Astrocyte (in vitro differentiated cells and primary cell): ENCODE measurements around the gene CHIC2.

ENCODE experiments used
- EZH2 ChIP-seq: IDR thresholded peaks from 2 replicates; pipeline ENCODE4 v1.6.1; 2012; ENCODE audit warnings: mild to moderate bottlenecking, low read length, inconsistent platforms; ENCODE audit not compliant: insufficient read depth
- TF ChIP-seq, protein P1 (sequence below): IDR thresholded peaks from 2 replicates; pipeline ENCODE4 v1.5.1; 2011; ENCODE audit warnings: low read depth, mild to moderate bottlenecking, inconsistent platforms, low read length, moderate library complexity; ENCODE audit not compliant: insufficient read depth

DNA sequence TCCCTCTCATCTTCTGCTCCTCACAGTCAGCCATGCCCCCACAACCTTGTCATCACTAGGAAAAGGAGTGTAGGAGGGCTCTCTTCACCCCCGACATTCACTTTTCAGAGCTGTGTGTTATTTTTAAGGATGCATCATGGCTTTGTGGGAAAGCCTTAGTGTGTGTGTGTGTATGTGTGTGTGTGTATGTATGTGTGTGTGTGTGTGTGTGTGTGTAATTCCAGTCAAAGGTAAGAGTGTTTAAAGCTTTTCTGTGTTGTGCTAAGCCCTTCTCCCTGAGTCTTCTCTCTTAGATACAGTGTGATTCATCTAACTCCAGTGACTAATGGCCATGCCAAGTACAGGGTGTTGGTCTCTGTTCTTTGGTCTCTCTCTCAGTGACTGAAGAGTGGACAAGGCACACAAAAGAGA, 76.6 kb downstream of the CHIC2 start:
- TF ChIP-seq, protein P1, sequence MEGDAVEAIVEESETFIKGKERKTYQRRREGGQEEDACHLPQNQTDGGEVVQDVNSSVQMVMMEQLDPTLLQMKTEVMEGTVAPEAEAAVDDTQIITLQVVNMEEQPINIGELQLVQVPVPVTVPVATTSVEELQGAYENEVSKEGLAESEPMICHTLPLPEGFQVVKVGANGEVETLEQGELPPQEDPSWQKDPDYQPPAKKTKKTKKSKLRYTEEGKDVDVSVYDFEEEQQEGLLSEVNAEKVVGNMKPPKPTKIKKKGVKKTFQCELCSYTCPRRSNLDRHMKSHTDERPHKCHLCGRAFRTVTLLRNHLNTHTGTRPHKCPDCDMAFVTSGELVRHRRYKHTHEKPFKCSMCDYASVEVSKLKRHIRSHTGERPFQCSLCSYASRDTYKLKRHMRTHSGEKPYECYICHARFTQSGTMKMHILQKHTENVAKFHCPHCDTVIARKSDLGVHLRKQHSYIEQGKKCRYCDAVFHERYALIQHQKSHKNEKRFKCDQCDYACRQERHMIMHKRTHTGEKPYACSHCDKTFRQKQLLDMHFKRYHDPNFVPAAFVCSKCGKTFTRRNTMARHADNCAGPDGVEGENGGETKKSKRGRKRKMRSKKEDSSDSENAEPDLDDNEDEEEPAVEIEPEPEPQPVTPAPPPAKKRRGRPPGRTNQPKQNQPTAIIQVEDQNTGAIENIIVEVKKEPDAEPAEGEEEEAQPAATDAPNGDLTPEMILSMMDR, result no peak
- no peak for TF ChIP-seq EZH2
